GM12878 (cell line): ENCODE results near the gene SMIM13. TPM values are rescaled to one million over a fixed set of nuclear protein-coding genes. Genes with fewer than 3 reads are reported as not detected.

Source experiments
- ATAC-seq: fragments of 200-7000 bp; cut with Tn5 transposase; 3 replicates; pipeline ENCODE4 v1.9.1; 2020; ENCODE audit warnings: mild to moderate bottlenecking, moderate library complexity
- BruUV-seq: library from RNA; stranded (reverse); fragments of 400-500 nt; replicated peaks from 2 replicates; lab custom pipeline; 2021; lab: Mats Ljungman, UMichigan
- CTCF ChIA-PET: fragments of 300-600 bp; sonication (Branson Sonifier 250); formaldehyde crosslinking; extraction: SDS; loops from one replicate; lab custom pipeline; 2021; ENCODE audit warnings: inconsistent platforms; lab: Yijun Ruan, JAX
- POLR2A ChIA-PET: fragments of 350-600 bp; formaldehyde crosslinking; extraction: SDS; loops from one replicate; lab custom pipeline; 2021; ENCODE audit warnings: inconsistent platforms; lab: Charles Lee
- RAD21 ChIA-PET: fragments of 300-600 bp; sonication (Branson Sonifier 250); formaldehyde crosslinking; loops from one replicate; lab custom pipeline; 2023; ENCODE audit warnings: antibody characterized with exemption; ENCODE audit not compliant: unreplicated experiment; lab: Charles Lee
- SMC1A ChIA-PET: fragments of 300-600 bp; sonication (Branson Sonifier 250); formaldehyde crosslinking; loops from one replicate; lab custom pipeline; 2023; ENCODE audit not compliant: unreplicated experiment, uncharacterized antibody; lab: Charles Lee
- DNase-seq: peaks from one replicate; pipeline ENCODE4 v3.0.0-alpha.2; 2011; ENCODE audit warnings: low read depth, low spot score
- FAIRE-seq: peaks from 3 replicates; lab custom pipeline; 2011; peaks lifted over from hg19 to GRCh38; lab: Jason Lieb, UNC
- H2AFZ ChIP-seq: 2 replicates; pipeline ENCODE4 v1.6.0; 2011; ENCODE audit warnings: low read depth, low read length, control low read depth; ENCODE audit not compliant: control insufficient read depth
- H3K27ac ChIP-seq: 2 replicates; pipeline ENCODE4 v1.5.1; 2011; ENCODE audit warnings: control low read depth; ENCODE audit not compliant: control insufficient read depth, insufficient read depth
- H3K27me3 ChIP-seq, 2 experiments: replicated peaks in 1 of 2; 2 replicates each; pipeline versions ENCODE4 v1.6.0 to v1.6.1; 2011; ENCODE audit warnings: low read length in 1 of 2; ENCODE audit not compliant: control insufficient read depth in 2 of 2, insufficient read depth in 2 of 2
- H3K36me3 ChIP-seq, 2 experiments: 2 replicates each; pipeline ENCODE4 v1.5.1; 2011; ENCODE audit warnings: low read length in 1 of 2; ENCODE audit not compliant: control insufficient read depth in 2 of 2, insufficient read depth in 2 of 2
- H3K4me1 ChIP-seq: 2 replicates; pipeline ENCODE4 v1.6.1; 2011; ENCODE audit warnings: mild to moderate bottlenecking, low read length, moderate library complexity, mixed read lengths; ENCODE audit not compliant: control insufficient read depth, insufficient read depth
- H3K4me2 ChIP-seq: 2 replicates; pipeline ENCODE4 v1.6.0; 2011; ENCODE audit warnings: control low read depth; ENCODE audit not compliant: control insufficient read depth, insufficient read depth
- H3K4me3 ChIP-seq: fragments of 200-600 bp; sonication (generic); 2 replicates; pipeline ENCODE4 v1.5.1; 2016
- H3K79me2 ChIP-seq: 2 replicates; pipeline ENCODE4 v1.6.0; 2011; ENCODE audit warnings: low read length; ENCODE audit not compliant: control insufficient read depth, insufficient read depth
- H3K9ac ChIP-seq: 2 replicates; pipeline ENCODE4 v1.8.0; 2011; ENCODE audit warnings: low read length, control low read depth, mixed read lengths; ENCODE audit not compliant: control insufficient read depth, insufficient read depth
- H3K9me3 ChIP-seq: replicated peaks from 3 replicates; pipeline ENCODE4 v1.5.1; 2011; ENCODE audit warnings: mild to moderate bottlenecking, low read length; ENCODE audit not compliant: control insufficient read depth, insufficient read depth
- H4K20me1 ChIP-seq: 2 replicates; pipeline ENCODE4 v1.6.0; 2011; ENCODE audit not compliant: control insufficient read depth, insufficient read depth
- BMI1 ChIP-seq: fragments of 450-650 bp; IDR thresholded peaks from 2 replicates; pipeline ENCODE4 v1.6.1; 2016; ENCODE audit warnings: mild to moderate bottlenecking, moderate library complexity, borderline replicate concordance
- DPF2 ChIP-seq: fragments of 450-650 bp; IDR thresholded peaks from 2 replicates; pipeline ENCODE4 v1.6.1; 2017; ENCODE audit warnings: mild to moderate bottlenecking
- GATAD2B ChIP-seq: fragments of 450-650 bp; conservative IDR thresholded peaks from 2 replicates; pipeline ENCODE4 v1.6.1; 2017; ENCODE audit warnings: low read depth, mild to moderate bottlenecking, moderate library complexity
- MXI1 ChIP-seq: fragments of 150-350 bp; IDR thresholded peaks from 2 replicates; pipeline ENCODE4 v1.6.1; 2011; ENCODE audit warnings: low read depth, mild to moderate bottlenecking, inconsistent platforms, low read length, improper control_type of control experiment
- RB1 ChIP-seq: fragments of 450-650 bp; formaldehyde crosslinking; IDR thresholded peaks from 2 replicates; pipeline ENCODE4 v1.6.1; 2017; ENCODE audit warnings: mild to moderate bottlenecking, borderline replicate concordance
- RELA ChIP-seq: fragments of 450-650 bp; IDR thresholded peaks from 2 replicates; pipeline ENCODE4 v1.8.0; 2014; ENCODE audit warnings: borderline replicate concordance; ENCODE audit not compliant: partially characterized antibody
- RUNX3 ChIP-seq: IDR thresholded peaks from 2 replicates; pipeline ENCODE4 v1.6.1; 2012; ENCODE audit warnings: low read length, inconsistent platforms
- SUPT20H ChIP-seq: IDR thresholded peaks from 2 replicates; pipeline ENCODE4 v1.6.1; 2011; ENCODE audit warnings: low read depth, mild to moderate bottlenecking, low read length, moderate library complexity, borderline replicate concordance; ENCODE audit not compliant: control insufficient read depth
- TCF7 ChIP-seq: IDR thresholded peaks from 2 replicates; pipeline ENCODE4 v1.6.1; 2014; ENCODE audit warnings: antibody characterized with exemption, borderline replicate concordance
- ZNF384 ChIP-seq: IDR thresholded peaks from 2 replicates; pipeline ENCODE4 v1.6.1; 2012; ENCODE audit warnings: low read depth, mild to moderate bottlenecking, low read length, improper control_type of control experiment, borderline replicate concordance
- WGBS: methylation state at CpG from one replicate; pipeline ENCODE4 v1.1.6; 2016; ENCODE audit warnings: low lambda C conversion rate; ENCODE audit not compliant: insufficient replicate concordance, insufficient coverage; ENCODE audit errors: missing lambda C conversion rate; 5-methylcytosine and 5-hydroxymethylcytosine counted together
- in situ Hi-C: fragments of 300-500 bp; cut with MboI; formaldehyde crosslinking; loops from 9 replicates; pipeline ENCODE4 v1.14.3; 2018; ENCODE audit warnings: mixed read lengths
- intact Hi-C: fragments of 100-400 bp; cut with micrococcal nuclease; formaldehyde crosslinking; loops from one replicate; pipeline ENCODE4 v1.14.2; 2022; ENCODE audit not compliant: unreplicated experiment
- polyA plus RNA-seq, 11 experiments: library from polyadenylated mRNA; depleted of rRNA in 4 of 11; unstranded in 6 of 11; stranded (reverse) in 5 of 11; fragments of >200 nt; fragmentation: Nextera tagmentation in 4 of 11; fragmentation: Illumina TruSeq in 1 of 11; extraction: Ambion mirVana in 4 of 11; extraction: Trizol in 1 of 11; gene quantifications; 1 replicate in 1 of 11; 2 replicates in 10 of 11; pipeline versions ENCODE4 v1.2.1 to v1.2.3, GENCODE V29; 2011 to 2016; ENCODE audit warnings: inconsistent platforms in 2 of 11, missing spikeins in 2 of 11, low read depth in 1 of 11
- total RNA-seq, 4 experiments: library from RNA; depleted of rRNA in 3 of 4; stranded (reverse); fragments of >200 nt in 3 of 4; fragmentation: Illumina TruSeq in 1 of 4; extraction: Trizol in 1 of 4; gene quantifications; 2 replicates each; pipeline versions ENCODE4 v1.2.1 to v1.2.3, GENCODE V29; 2013 to 2021
- TF ChIP-seq, protein P1 (sequence below): fragments of 450-650 bp; IDR thresholded peaks from 2 replicates; pipeline ENCODE4 v1.6.1; 2017; ENCODE audit warnings: antibody characterized with exemption, mild to moderate bottlenecking, moderate library complexity
- TF ChIP-seq, protein P2 (sequence below): fragments of 450-650 bp; formaldehyde crosslinking; IDR thresholded peaks from 2 replicates; pipeline ENCODE4 v1.4.0; 2020; ENCODE audit warnings: mild to moderate bottlenecking, moderate library complexity

The SMIM13 gene
- total and polyA plus RNA-seq, 10 of the 15 experiments (the other 5 are each of a cell fraction or from before 2014, with no cell fraction given): 2.0 to 8.5 (median 4.7) TPM

DNA sequence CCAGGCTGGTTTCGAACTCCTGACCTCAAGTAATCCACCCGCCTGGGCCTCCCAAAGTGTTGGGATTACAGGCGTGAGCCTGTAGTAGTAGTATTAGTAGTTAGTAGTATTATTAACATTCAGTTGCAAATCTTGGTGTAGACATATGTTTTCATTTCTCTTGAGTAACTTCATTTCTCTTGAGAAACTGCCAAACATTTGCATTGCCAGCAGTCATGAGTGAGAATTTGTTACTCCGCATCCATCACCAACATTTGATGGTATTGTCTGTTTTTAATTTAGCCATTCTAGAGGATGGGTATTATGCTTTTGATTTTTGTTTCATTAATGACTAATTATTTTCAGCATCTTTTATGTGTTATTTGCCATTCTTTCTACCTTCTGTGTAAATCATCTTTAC, 19.4 kb downstream of the SMIM13 start:
- no peak for DNase-seq
- Histone ChIP-seq H3K4me1 (no peaks in the 10 kb centered on the region), H2AFZ (no peak overlapping the region), H3K27ac (no peak overlapping the region), H3K36me3 (no peaks in the 10 kb centered on the region), H3K4me3 (no peak overlapping the region), H3K79me2 (peaks cover 22% of the 10 kb centered on the region), H3K9ac (no peak overlapping the region), H3K9me3 (no peaks in the 10 kb centered on the region), H4K20me1 (no peaks in the 10 kb centered on the region), H3K4me2 (no peak overlapping the region), H3K27me3 (no peaks in the 10 kb centered on the region)
- intact Hi-C loops (no loop called here), in situ Hi-C loops (no loop called here)
- SMC1A ChIA-PET: no interaction called here
- ATAC-seq: no peak
- TF ChIP-seq BMI1: no peak
- no peak for TF ChIP-seq SUPT20H
- TF ChIP-seq ZNF384: no peak
- TF ChIP-seq RELA: no peak
- TF ChIP-seq DPF2: no peak
- TF ChIP-seq, protein P1, sequence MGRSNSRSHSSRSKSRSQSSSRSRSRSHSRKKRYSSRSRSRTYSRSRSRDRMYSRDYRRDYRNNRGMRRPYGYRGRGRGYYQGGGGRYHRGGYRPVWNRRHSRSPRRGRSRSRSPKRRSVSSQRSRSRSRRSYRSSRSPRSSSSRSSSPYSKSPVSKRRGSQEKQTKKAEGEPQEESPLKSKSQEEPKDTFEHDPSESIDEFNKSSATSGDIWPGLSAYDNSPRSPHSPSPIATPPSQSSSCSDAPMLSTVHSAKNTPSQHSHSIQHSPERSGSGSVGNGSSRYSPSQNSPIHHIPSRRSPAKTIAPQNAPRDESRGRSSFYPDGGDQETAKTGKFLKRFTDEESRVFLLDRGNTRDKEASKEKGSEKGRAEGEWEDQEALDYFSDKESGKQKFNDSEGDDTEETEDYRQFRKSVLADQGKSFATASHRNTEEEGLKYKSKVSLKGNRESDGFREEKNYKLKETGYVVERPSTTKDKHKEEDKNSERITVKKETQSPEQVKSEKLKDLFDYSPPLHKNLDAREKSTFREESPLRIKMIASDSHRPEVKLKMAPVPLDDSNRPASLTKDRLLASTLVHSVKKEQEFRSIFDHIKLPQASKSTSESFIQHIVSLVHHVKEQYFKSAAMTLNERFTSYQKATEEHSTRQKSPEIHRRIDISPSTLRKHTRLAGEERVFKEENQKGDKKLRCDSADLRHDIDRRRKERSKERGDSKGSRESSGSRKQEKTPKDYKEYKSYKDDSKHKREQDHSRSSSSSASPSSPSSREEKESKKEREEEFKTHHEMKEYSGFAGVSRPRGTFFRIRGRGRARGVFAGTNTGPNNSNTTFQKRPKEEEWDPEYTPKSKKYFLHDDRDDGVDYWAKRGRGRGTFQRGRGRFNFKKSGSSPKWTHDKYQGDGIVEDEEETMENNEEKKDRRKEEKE: no peak
- no peak for TF ChIP-seq RUNX3
- no peak for TF ChIP-seq MXI1
- no peak for TF ChIP-seq TCF7
- TF ChIP-seq RB1: no peak
- TF ChIP-seq GATAD2B: no peak
- TF ChIP-seq, protein P2, sequence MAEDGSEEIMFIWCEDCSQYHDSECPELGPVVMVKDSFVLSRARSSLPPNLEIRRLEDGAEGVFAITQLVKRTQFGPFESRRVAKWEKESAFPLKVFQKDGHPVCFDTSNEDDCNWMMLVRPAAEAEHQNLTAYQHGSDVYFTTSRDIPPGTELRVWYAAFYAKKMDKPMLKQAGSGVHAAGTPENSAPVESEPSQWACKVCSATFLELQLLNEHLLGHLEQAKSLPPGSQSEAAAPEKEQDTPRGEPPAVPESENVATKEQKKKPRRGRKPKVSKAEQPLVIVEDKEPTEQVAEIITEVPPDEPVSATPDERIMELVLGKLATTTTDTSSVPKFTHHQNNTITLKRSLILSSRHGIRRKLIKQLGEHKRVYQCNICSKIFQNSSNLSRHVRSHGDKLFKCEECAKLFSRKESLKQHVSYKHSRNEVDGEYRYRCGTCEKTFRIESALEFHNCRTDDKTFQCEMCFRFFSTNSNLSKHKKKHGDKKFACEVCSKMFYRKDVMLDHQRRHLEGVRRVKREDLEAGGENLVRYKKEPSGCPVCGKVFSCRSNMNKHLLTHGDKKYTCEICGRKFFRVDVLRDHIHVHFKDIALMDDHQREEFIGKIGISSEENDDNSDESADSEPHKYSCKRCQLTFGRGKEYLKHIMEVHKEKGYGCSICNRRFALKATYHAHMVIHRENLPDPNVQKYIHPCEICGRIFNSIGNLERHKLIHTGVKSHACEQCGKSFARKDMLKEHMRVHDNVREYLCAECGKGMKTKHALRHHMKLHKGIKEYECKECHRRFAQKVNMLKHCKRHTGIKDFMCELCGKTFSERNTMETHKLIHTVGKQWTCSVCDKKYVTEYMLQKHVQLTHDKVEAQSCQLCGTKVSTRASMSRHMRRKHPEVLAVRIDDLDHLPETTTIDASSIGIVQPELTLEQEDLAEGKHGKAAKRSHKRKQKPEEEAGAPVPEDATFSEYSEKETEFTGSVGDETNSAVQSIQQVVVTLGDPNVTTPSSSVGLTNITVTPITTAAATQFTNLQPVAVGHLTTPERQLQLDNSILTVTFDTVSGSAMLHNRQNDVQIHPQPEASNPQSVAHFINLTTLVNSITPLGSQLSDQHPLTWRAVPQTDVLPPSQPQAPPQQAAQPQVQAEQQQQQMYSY (CRISPR knock-in tag): no peak
- WGBS: 99% methylated on average over 4 of the region's 4 CpGs
- FAIRE-seq: no peak
- CTCF ChIA-PET: interaction anchor here (0.6 to 1.1 kb wide), 2 partner anchors 13 to 1187 kb away, joined by 3 to 4 read pairs; no protein-coding TSS in a partner anchor
- BruUV-seq: no TSS peak
- RAD21 ChIA-PET: no interaction called here
- POLR2A ChIA-PET: no interaction called here
